ENCODE measurements around the gene OR56B1. TPM values are rescaled to one million over a fixed set of nuclear protein-coding genes. Genes with fewer than 3 reads are reported as not detected.

OR56B1 gene
- total RNA-seq = not detected

- TF ChIP-seq POLR2A (IDR thresholded peaks at IDR 0.05) = no peak
- no peak for TF ChIP-seq CTCF (IDR thresholded peaks at IDR 0.05 in 4 of 5, conservative IDR thresholded peaks at IDR 0.05 in 1 of 5)
- in situ Hi-C loops (cut with MboI; ENCODE audit: low sequenced_read_pairs in 4 of 4) = no loop called here
- Histone ChIP-seq H3K27ac (no peak within 1 kb of the TSS), H3K36me3 (no peaks in the 10 kb centered on the region), H3K4me3 (no peak within 1 kb of the TSS), H3K4me1 (no peaks in the 10 kb centered on the region), H3K27me3 (no peaks in the 10 kb centered on the region), H3K9me3 (no peaks in the 10 kb centered on the region)
- ATAC-seq = no peak
- no peak for DNase-seq
- intact Hi-C loops (cut with DNase I; ENCODE audit: low total_unique reads) = no loop called here
Measured at GRCh38 chr11:5736396-5736795, at the start of gene OR56B1. TSS of gene OR56B1 (plus strand) at chr11:5736448. CDS start at chr11:5736517, 69 bp downstream.

GRCh38 chr11:5688482-5688881 is 47.8 kb upstream of the OR56B1 start:
- in situ Hi-C loops (cut with MboI; ENCODE audit: low sequenced_read_pairs in 4 of 4) = no loop called here
- intact Hi-C loops (cut with DNase I; ENCODE audit: low total_unique reads) = loop anchor here (10.0 kb wide), 1 partner anchor 636 kb away; the partner anchor contains the start of gene CAVIN3
- H3K9me3 ChIP-seq = no peaks in the 10 kb centered on the region
- no peak overlapping the region for H3K4me3 ChIP-seq
- peak overlapping the region in 3 of 4 donors; percentile 72 to 84 (median 73) for H3K27ac ChIP-seq
- H3K36me3 ChIP-seq = no peaks in the 10 kb centered on the region
- H3K27me3 ChIP-seq = no peaks in the 10 kb centered on the region
- DNase-seq (no peak), ATAC-seq (no peak)
- peaks cover 7 to 19% of the 10 kb centered on the region in 2 donors for H3K4me1 ChIP-seq
- no peak for TF ChIP-seq CTCF (IDR thresholded peaks at IDR 0.05 in 4 of 5, conservative IDR thresholded peaks at IDR 0.05 in 1 of 5)
- TF ChIP-seq POLR2A (IDR thresholded peaks at IDR 0.05) = no peak

GRCh38 chr11:5689551-5689983 is 46.7 kb upstream of the OR56B1 start, which contains the start of gene TRIM22:
TSS of gene TRIM22 (plus strand) at chr11:5689790. CDS start at chr11:5696233, 6,443 bp downstream.
- TF ChIP-seq POLR2A (IDR thresholded peaks at IDR 0.05) (peak; percentile 22 to 51), CTCF (IDR thresholded peaks at IDR 0.05 in 4 of 5, conservative IDR thresholded peaks at IDR 0.05 in 1 of 5) (no peak)
- Histone ChIP-seq H3K9me3 (no peaks in the 10 kb centered on the region), H3K36me3 (no peaks in the 10 kb centered on the region), H3K4me3 (peak within 1 kb of the TSS; percentile 39 to 53 (median 48)), H3K4me1 (peaks cover 4 to 14% of the 10 kb centered on the region in 2 donors), H3K27me3 (no peaks in the 10 kb centered on the region), H3K27ac (peak within 1 kb of the TSS; percentile 63 to 84 (median 72))
- DNase-seq (peak; percentile 3 to 23), ATAC-seq (peak; percentile 53 to 67)
- in situ Hi-C loops (cut with MboI; ENCODE audit: low sequenced_read_pairs in 4 of 4) (no loop called here), intact Hi-C loops (cut with DNase I; ENCODE audit: low total_unique reads) (loop anchor here (10.0 kb wide), 1 partner anchor 635 kb away; the partner anchor contains the start of gene CAVIN3)

GRCh38 chr11:5690216-5690615 is 46.0 kb upstream of the OR56B1 start:
- in situ Hi-C loops (cut with MboI; ENCODE audit: low sequenced_read_pairs in 4 of 4) = no loop called here

More at GRCh38 chr11:5690216-5690615, 46.0 kb upstream of the OR56B1 start:
- H3K4me3 ChIP-seq = peak overlapping the region; percentile 39 to 53 (median 48)
- H3K36me3 ChIP-seq = no peaks in the 10 kb centered on the region
- H3K27ac ChIP-seq = peak overlapping the region; percentile 63 to 84 (median 72)
- peaks cover 2 to 11% of the 10 kb centered on the region in 2 donors for H3K4me1 ChIP-seq
- intact Hi-C loops (cut with DNase I; ENCODE audit: low total_unique reads) = loop anchor here (5.0 kb wide), 1 partner anchor 117 kb away; the partner anchor contains the start of gene OR52N2
- ATAC-seq (peak in 1 of 2 donors; percentile 31), DNase-seq (no peak)
- TF ChIP-seq CTCF (IDR thresholded peaks at IDR 0.05 in 4 of 5, conservative IDR thresholded peaks at IDR 0.05 in 1 of 5) = no peak
- no peak for TF ChIP-seq POLR2A (IDR thresholded peaks at IDR 0.05)
- no peaks in the 10 kb centered on the region for H3K27me3 ChIP-seq
- H3K9me3 ChIP-seq = no peaks in the 10 kb centered on the region
